Frontal cortex (tissue), 4 donors: ENCODE data around the gene AP1G1. TPM values are rescaled to one million over a fixed set of nuclear protein-coding genes. Genes with fewer than 3 reads are reported as not detected.
A peak's percentile ranks its signal among the peaks of the same experiment; 100 is the strongest.

Experiments used
- DNase-seq, 2 donors: peaks; one replicate each; pipeline ENCODE4 v3.0.0; 2012; ENCODE audit warnings: low spot score in 2 of 2
- FAIRE-seq: peaks from 2 replicates; lab custom pipeline; 2012; peaks lifted over from hg19 to GRCh38; lab: Jason Lieb, UNC
- total RNA-seq: library from RNA; depleted of rRNA; stranded (reverse); fragments of >200 nt; gene quantifications from one replicate; pipeline ENCODE4 v1.2.3, GENCODE V29; 2014
- donor health status: control.
- donor health status: control.
- donor health status: control.

AP1G1 gene
- total RNA-seq, 1 donor from 2014 or later = 90.9 TPM

- FAIRE-seq = no peak
- DNase-seq = no peak
These were observed 41.4 kb downstream of the AP1G1 start for GRCh38 chr16:71767060-71767900.

- DNase-seq = no peak
- no peak for FAIRE-seq
These were observed 46.4 kb downstream of the AP1G1 start for GRCh38 chr16:71762186-71762585.

- FAIRE-seq (no peak), DNase-seq (no peak)
These were observed 47.5 kb downstream of the AP1G1 start for GRCh38 chr16:71761097-71761496.

GRCh38 chr16:71758293-71758760, 50.3 kb downstream of the AP1G1 start:
- DNase-seq (no peak), FAIRE-seq (no peak)

GRCh38 chr16:71754652-71755051, 54.0 kb downstream of the AP1G1 start:
- DNase-seq (no peak), FAIRE-seq (no peak)

- DNase-seq (no peak), FAIRE-seq (no peak)
These were observed 54.5 kb downstream of the AP1G1 start for GRCh38 chr16:71754108-71754507.

GRCh38 chr16:71748226-71748625, 60.4 kb downstream of the AP1G1 start:
- FAIRE-seq (no peak), DNase-seq (no peak)

GRCh38 chr16:71746442-71747046, 62.1 kb downstream of the AP1G1 start:
- peak; percentile 58 for FAIRE-seq
- DNase-seq = peak in 1 of 2 donors; percentile 52

- FAIRE-seq = no peak
- no peak for DNase-seq
These were observed 69.8 kb downstream of the AP1G1 start for GRCh38 chr16:71738855-71739254.

- DNase-seq = no peak
- FAIRE-seq = no peak
These were observed 71.1 kb downstream of the AP1G1 start for GRCh38 chr16:71737501-71737900.

GRCh38 chr16:71734511-71734910, 74.1 kb downstream of the AP1G1 start:
- no peak for FAIRE-seq
- DNase-seq = no peak

- no peak for FAIRE-seq
- DNase-seq = no peak
These were observed 76.0 kb downstream of the AP1G1 start for GRCh38 chr16:71732587-71732986.

GRCh38 chr16:71727551-71728324, 80.9 kb downstream of the AP1G1 start:
- FAIRE-seq (no peak), DNase-seq (no peak)

- no peak for FAIRE-seq
- peak in 1 of 2 donors; percentile 16 for DNase-seq
These were observed 81.9 kb downstream of the AP1G1 start for GRCh38 chr16:71726476-71727315.

GRCh38 chr16:71724320-71724751, 84.3 kb downstream of the AP1G1 start, which contains the start of gene PHLPP2:
TSS of gene PHLPP2 (minus strand) at chr16:71724701. CDS start at chr16:71714795, 9,906 bp downstream.
- DNase-seq = no peak
- no peak for FAIRE-seq

GRCh38 chr16:71723537-71724319, 84.9 kb downstream of the AP1G1 start:
- FAIRE-seq = no peak
- DNase-seq = peak; percentile 92 to 94

GRCh38 chr16:71722801-71723536, 85.7 kb downstream of the AP1G1 start:
- no peak for FAIRE-seq
- peak; percentile 49 to 51 for DNase-seq
